Esophagus mucosa (tissue), 1 donor: ENCODE measurements around the gene TSSK3. TPM values are rescaled to one million over a fixed set of nuclear protein-coding genes. Genes with fewer than 3 reads are reported as not detected.

Source experiments
- ATAC-seq: fragments of 200-7000 bp; cut with Tn5 transposase; one replicate; pipeline ENCODE4 v1.9.1; 2020
- total RNA-seq: library from RNA; stranded (reverse); gene quantifications from one replicate; pipeline ENCODE4 v1.2.4, GENCODE V29; 2023
- donor health status: DM: yes; HTN: yes; CAD: no.

Gene TSSK3
- total RNA-seq, 1 donor from 2014 or later = 0.52 TPM

- peak; percentile 93 for ATAC-seq
Observed at GRCh38 chr1:32400876-32401631, 38.7 kb downstream of the TSSK3 start.

GRCh38 chr1:32404946-32405345 lies 42.6 kb downstream of the TSSK3 start:
- no peak for ATAC-seq

- no peak for ATAC-seq
Observed at GRCh38 chr1:32405672-32406467, 43.5 kb downstream of the TSSK3 start.

- no peak for ATAC-seq
Observed at GRCh38 chr1:32406629-32407111, 44.3 kb downstream of the TSSK3 start.

- no peak for ATAC-seq
Observed at GRCh38 chr1:32411261-32411660, 48.9 kb downstream of the TSSK3 start.

- ATAC-seq = peak; percentile 84
Observed at GRCh38 chr1:32413507-32414185, 51.3 kb downstream of the TSSK3 start.

Other genes starting within 250 kb of the TSSK3 start
- gene TXLNA, start 182.9 kb upstream of the TSSK3 start, total RNA-seq = 37.0 TPM
- gene CCDC28B, start 161.9 kb upstream of the TSSK3 start, total RNA-seq = 1.1 TPM
- 1.3 TPM for gene IQCC, start 156.9 kb upstream of the TSSK3 start, total RNA-seq
- not detected for gene DCDC2B, start 153.4 kb upstream of the TSSK3 start, total RNA-seq
- gene TMEM234, start 140.2 kb upstream of the TSSK3 start, total RNA-seq = 11.0 TPM
- 175 TPM for gene EIF3I, start 140.1 kb upstream of the TSSK3 start, total RNA-seq
- gene FAM167B, start 115.3 kb upstream of the TSSK3 start, total RNA-seq = 1.5 TPM
- gene LCK, start 111.3 kb upstream of the TSSK3 start, total RNA-seq = 1.00 TPM
- gene HDAC1, start 70.5 kb upstream of the TSSK3 start, total RNA-seq = 108 TPM
- gene MARCKSL1, start 26.3 kb upstream of the TSSK3 start, total RNA-seq = 10.8 TPM
- 2.3 TPM for gene FAM229A, start 54 bp upstream of the TSSK3 start, total RNA-seq
- gene BSDC1, start 31.9 kb downstream of the TSSK3 start, total RNA-seq = 39.5 TPM
- gene ZBTB8B, start 102.5 kb downstream of the TSSK3 start, total RNA-seq = not detected
- 3.1 TPM for gene ZBTB8A, start 176.9 kb downstream of the TSSK3 start, total RNA-seq